ENCODE results near the gene TMIGD3.

GRCh38 chr1:111480674-111481073 lies 22.8 kb downstream of the TMIGD3 start:
- TF ChIP-seq CTCF (IDR thresholded peaks at IDR 0.05 in 8 of 11, conservative IDR thresholded peaks at IDR 0.05 in 3 of 11) = no peak
- no peak for TF ChIP-seq POLR2A (IDR thresholded peaks at IDR 0.05)
